GM23338 (cell line): Measurements from ENCODE around the gene ZNRF2. TPM values are rescaled to one million over a fixed set of nuclear protein-coding genes. Genes with fewer than 3 reads are reported as not detected.

Experiments
- ATAC-seq: fragments of 200-7000 bp; cut with Tn5 transposase; 3 replicates; pipeline ENCODE4 v1.9.1; 2020
- DNase-seq: peaks from one replicate; pipeline ENCODE4 v3.0.0-alpha.2; 2015; ENCODE audit warnings: low spot score
- H2AFZ ChIP-seq: fragments of 200-600 bp; sonication (generic); 2 replicates; pipeline ENCODE4 v1.8.0; 2016; ENCODE audit warnings: antibody characterized with exemption, mild to moderate bottlenecking, moderate library complexity
- H3F3A ChIP-seq: fragments of 200-600 bp; sonication (generic); replicated peaks from 2 replicates; pipeline ENCODE4 v1.8.0; 2017; ENCODE audit warnings: antibody characterized with exemption, mixed run types, low read depth
- H3K27ac ChIP-seq: fragments of 200-600 bp; sonication (generic); 2 replicates; pipeline ENCODE4 v1.6.1; 2016; ENCODE audit warnings: low read depth
- H3K27me3 ChIP-seq: fragments of 200-600 bp; sonication (generic); 2 replicates; pipeline ENCODE4 v1.8.0; 2016; ENCODE audit warnings: mild to moderate bottlenecking, mixed run types, moderate library complexity; ENCODE audit not compliant: insufficient read depth
- H3K36me3 ChIP-seq: fragments of 200-600 bp; sonication (generic); 2 replicates; pipeline ENCODE4 v1.8.0; 2016; ENCODE audit warnings: mild to moderate bottlenecking; ENCODE audit not compliant: insufficient read depth
- H3K4me1 ChIP-seq: fragments of 200-600 bp; sonication (generic); 2 replicates; pipeline ENCODE4 v1.8.0; 2016; ENCODE audit warnings: mild to moderate bottlenecking, moderate library complexity; ENCODE audit not compliant: insufficient read depth
- H3K4me2 ChIP-seq: fragments of 200-600 bp; sonication (generic); 2 replicates; pipeline ENCODE4 v1.7.1; 2017; ENCODE audit warnings: mixed run types
- H3K4me3 ChIP-seq: fragments of 200-600 bp; sonication (generic); 2 replicates; pipeline ENCODE4 v1.6.1; 2016; ENCODE audit warnings: mixed run types
- H3K79me2 ChIP-seq: fragments of 200-600 bp; sonication (generic); replicated peaks from 2 replicates; pipeline ENCODE4 v1.8.0; 2017; ENCODE audit warnings: mild to moderate bottlenecking; ENCODE audit not compliant: insufficient read depth
- H3K9me2 ChIP-seq: fragments of 200-600 bp; sonication (generic); 2 replicates; pipeline ENCODE4 v1.8.0; 2017; ENCODE audit not compliant: insufficient read depth
- H4K20me1 ChIP-seq: fragments of 200-600 bp; sonication (generic); replicated peaks from 2 replicates; pipeline ENCODE4 v1.8.0; 2017; ENCODE audit warnings: mild to moderate bottlenecking; ENCODE audit not compliant: insufficient read depth
- H3K27ac Mint-ChIP-seq: 2 replicates; pipeline ENCODE4 v1.8.0; 2020; ENCODE audit warnings: inconsistent platforms, mild to moderate bottlenecking, moderate library complexity, mixed read lengths
- H3K27me3 Mint-ChIP-seq: 3 replicates; pipeline ENCODE4 v1.8.0; 2022; ENCODE audit warnings: low read depth, mild to moderate bottlenecking, moderate library complexity, mixed read lengths, inconsistent platforms; ENCODE audit not compliant: insufficient read depth, poor library complexity
- H3K36me3 Mint-ChIP-seq: 3 replicates; pipeline ENCODE4 v1.8.0; 2021; ENCODE audit warnings: low read depth, mild to moderate bottlenecking, inconsistent platforms, moderate library complexity, mixed read lengths
- H3K4me1 Mint-ChIP-seq: 3 replicates; pipeline ENCODE4 v1.8.0; 2020; ENCODE audit warnings: mild to moderate bottlenecking, inconsistent platforms, mixed read lengths
- H3K4me3 Mint-ChIP-seq: 3 replicates; pipeline ENCODE4 v1.8.0; 2021; ENCODE audit warnings: moderate library complexity, mild to moderate bottlenecking, inconsistent platforms, mixed read lengths
- H3K9me3 Mint-ChIP-seq: 3 replicates; pipeline ENCODE4 v1.8.0; 2020; ENCODE audit warnings: moderate library complexity, mild to moderate bottlenecking, inconsistent platforms, mixed read lengths
- CREB1 ChIP-seq: fragments of 250-450 bp; sonication (Bioruptor Pico); IDR thresholded peaks from 2 replicates; pipeline ENCODE4 v1.5.0; 2020; ENCODE audit warnings: low read depth, mild to moderate bottlenecking, moderate library complexity
- EZH2 ChIP-seq: fragments of 200-600 bp; sonication (generic); IDR thresholded peaks from one replicate; pipeline ENCODE4 v1.8.0; 2017; ENCODE audit warnings: antibody characterized with exemption, mild to moderate bottlenecking, low read depth; ENCODE audit not compliant: unreplicated experiment
- EZH2phosphoT487 ChIP-seq: fragments of 200-600 bp; sonication (generic); IDR thresholded peaks from one replicate; pipeline ENCODE4 v1.8.1; 2018; ENCODE audit warnings: antibody characterized with exemption; ENCODE audit not compliant: unreplicated experiment
- NANOG ChIP-seq: IDR thresholded peaks from 2 replicates; pipeline ENCODE4 v1.6.1; 2016; ENCODE audit warnings: antibody characterized with exemption, borderline replicate concordance
- ZNF331 ChIP-seq: fragments of 250-450 bp; sonication (Bioruptor Pico); IDR thresholded peaks from 2 replicates; pipeline ENCODE4 v1.5.0; 2020; ENCODE audit warnings: low read depth, mild to moderate bottlenecking, moderate library complexity
- polyA plus RNA-seq: library from polyadenylated mRNA; unstranded; fragments of >200 nt; fragmentation: Nextera tagmentation; extraction: Ambion mirVana; gene quantifications from 2 replicates; pipeline ENCODE4 v1.2.1, GENCODE V29; 2016
- total RNA-seq: library from RNA; depleted of rRNA; stranded (reverse); fragments of >200 nt; shearing (Covaris generic); gene quantifications from 2 replicates; pipeline ENCODE4 v1.2.3, GENCODE V29; 2014
- TF ChIP-seq, protein P1 (sequence below): IDR thresholded peaks from 2 replicates; pipeline ENCODE4 v1.6.1; 2016; ENCODE audit warnings: antibody characterized with exemption
- TF ChIP-seq, protein P2 (sequence below): IDR thresholded peaks from one replicate; pipeline ENCODE4 v1.6.1; 2018; ENCODE audit warnings: antibody characterized with exemption; ENCODE audit not compliant: unreplicated experiment
- TF ChIP-seq, protein P3 (sequence below), 2 experiments: fragments of 200-600 bp in 1 of 2; sonication (generic) in 1 of 2; conservative IDR thresholded peaks; 2 replicates each; pipeline versions ENCODE4 v1.5.1 to v1.6.1; 2016 to 2017; ENCODE audit warnings: antibody characterized with exemption in 2 of 2, low read depth in 2 of 2, mild to moderate bottlenecking in 2 of 2, moderate library complexity in 1 of 2

The ZNRF2 gene
- total and polyA plus RNA-seq, 2 experiments from 2014 or later = 6.0 to 34.7 TPM

DNA sequence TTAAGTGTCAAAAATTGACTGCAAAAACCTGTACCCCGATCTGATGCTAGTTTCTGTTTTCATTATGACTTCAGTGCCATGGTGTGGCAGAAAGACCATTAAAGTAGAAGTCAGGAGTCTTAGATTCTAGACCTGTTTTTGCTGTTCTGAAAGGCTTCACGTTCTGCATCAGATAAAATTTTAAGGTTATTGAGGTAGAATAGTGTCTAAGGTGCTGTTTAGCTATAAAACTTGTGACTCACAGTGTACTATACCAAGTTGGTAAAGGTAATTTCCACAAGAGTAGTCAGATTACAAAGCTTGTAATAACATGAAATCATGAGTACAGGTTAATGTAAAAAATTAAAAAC, 38.6 kb downstream of the ZNRF2 start:
- Histone ChIP-seq H3K4me1 (peaks cover 68% of the 10 kb centered on the region), H3K4me2 (0 out of 2 replicates have a peak overlapping the region, but pooled peaks have one; percentile 65), H3K27ac (no peak overlapping the region), H3F3A (no peaks in the 10 kb centered on the region), H3K9me2 (no peaks in the 10 kb centered on the region), H3K4me3 (no peak overlapping the region), H3K27me3 (no peaks in the 10 kb centered on the region), H4K20me1 (no peaks in the 10 kb centered on the region), H3K36me3 (no peaks in the 10 kb centered on the region), H3K79me2 (peaks cover 85% of the 10 kb centered on the region), H2AFZ (no peak overlapping the region)
- Mint-ChIP-seq H3K27ac (peak overlapping the region; percentile 66; the same call in 1 of the 2 replicates), H3K27me3 (peaks cover 2% of the 10 kb centered on the region), H3K4me1 (peaks cover 65% of the 10 kb centered on the region), H3K4me3 (no peak overlapping the region), H3K9me3 (no peaks in the 10 kb centered on the region; the same call in 2 of the 3 replicates), H3K36me3 (peaks cover 10% of the 10 kb centered on the region)
- TF ChIP-seq, protein P1, sequence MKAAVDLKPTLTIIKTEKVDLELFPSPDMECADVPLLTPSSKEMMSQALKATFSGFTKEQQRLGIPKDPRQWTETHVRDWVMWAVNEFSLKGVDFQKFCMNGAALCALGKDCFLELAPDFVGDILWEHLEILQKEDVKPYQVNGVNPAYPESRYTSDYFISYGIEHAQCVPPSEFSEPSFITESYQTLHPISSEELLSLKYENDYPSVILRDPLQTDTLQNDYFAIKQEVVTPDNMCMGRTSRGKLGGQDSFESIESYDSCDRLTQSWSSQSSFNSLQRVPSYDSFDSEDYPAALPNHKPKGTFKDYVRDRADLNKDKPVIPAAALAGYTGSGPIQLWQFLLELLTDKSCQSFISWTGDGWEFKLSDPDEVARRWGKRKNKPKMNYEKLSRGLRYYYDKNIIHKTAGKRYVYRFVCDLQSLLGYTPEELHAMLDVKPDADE = no peak
- TF ChIP-seq CREB1 (no peak), NANOG (no peak)
- TF ChIP-seq, protein P2, sequence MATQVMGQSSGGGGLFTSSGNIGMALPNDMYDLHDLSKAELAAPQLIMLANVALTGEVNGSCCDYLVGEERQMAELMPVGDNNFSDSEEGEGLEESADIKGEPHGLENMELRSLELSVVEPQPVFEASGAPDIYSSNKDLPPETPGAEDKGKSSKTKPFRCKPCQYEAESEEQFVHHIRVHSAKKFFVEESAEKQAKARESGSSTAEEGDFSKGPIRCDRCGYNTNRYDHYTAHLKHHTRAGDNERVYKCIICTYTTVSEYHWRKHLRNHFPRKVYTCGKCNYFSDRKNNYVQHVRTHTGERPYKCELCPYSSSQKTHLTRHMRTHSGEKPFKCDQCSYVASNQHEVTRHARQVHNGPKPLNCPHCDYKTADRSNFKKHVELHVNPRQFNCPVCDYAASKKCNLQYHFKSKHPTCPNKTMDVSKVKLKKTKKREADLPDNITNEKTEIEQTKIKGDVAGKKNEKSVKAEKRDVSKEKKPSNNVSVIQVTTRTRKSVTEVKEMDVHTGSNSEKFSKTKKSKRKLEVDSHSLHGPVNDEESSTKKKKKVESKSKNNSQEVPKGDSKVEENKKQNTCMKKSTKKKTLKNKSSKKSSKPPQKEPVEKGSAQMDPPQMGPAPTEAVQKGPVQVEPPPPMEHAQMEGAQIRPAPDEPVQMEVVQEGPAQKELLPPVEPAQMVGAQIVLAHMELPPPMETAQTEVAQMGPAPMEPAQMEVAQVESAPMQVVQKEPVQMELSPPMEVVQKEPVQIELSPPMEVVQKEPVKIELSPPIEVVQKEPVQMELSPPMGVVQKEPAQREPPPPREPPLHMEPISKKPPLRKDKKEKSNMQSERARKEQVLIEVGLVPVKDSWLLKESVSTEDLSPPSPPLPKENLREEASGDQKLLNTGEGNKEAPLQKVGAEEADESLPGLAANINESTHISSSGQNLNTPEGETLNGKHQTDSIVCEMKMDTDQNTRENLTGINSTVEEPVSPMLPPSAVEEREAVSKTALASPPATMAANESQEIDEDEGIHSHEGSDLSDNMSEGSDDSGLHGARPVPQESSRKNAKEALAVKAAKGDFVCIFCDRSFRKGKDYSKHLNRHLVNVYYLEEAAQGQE = no peak
- TF ChIP-seq, protein P3, sequence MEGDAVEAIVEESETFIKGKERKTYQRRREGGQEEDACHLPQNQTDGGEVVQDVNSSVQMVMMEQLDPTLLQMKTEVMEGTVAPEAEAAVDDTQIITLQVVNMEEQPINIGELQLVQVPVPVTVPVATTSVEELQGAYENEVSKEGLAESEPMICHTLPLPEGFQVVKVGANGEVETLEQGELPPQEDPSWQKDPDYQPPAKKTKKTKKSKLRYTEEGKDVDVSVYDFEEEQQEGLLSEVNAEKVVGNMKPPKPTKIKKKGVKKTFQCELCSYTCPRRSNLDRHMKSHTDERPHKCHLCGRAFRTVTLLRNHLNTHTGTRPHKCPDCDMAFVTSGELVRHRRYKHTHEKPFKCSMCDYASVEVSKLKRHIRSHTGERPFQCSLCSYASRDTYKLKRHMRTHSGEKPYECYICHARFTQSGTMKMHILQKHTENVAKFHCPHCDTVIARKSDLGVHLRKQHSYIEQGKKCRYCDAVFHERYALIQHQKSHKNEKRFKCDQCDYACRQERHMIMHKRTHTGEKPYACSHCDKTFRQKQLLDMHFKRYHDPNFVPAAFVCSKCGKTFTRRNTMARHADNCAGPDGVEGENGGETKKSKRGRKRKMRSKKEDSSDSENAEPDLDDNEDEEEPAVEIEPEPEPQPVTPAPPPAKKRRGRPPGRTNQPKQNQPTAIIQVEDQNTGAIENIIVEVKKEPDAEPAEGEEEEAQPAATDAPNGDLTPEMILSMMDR (conservative IDR thresholded peaks at IDR 0.05; ENCODE audit: low read depth in 2 of 2) = no peak
- ATAC-seq (no peak), DNase-seq (no peak)

DNA sequence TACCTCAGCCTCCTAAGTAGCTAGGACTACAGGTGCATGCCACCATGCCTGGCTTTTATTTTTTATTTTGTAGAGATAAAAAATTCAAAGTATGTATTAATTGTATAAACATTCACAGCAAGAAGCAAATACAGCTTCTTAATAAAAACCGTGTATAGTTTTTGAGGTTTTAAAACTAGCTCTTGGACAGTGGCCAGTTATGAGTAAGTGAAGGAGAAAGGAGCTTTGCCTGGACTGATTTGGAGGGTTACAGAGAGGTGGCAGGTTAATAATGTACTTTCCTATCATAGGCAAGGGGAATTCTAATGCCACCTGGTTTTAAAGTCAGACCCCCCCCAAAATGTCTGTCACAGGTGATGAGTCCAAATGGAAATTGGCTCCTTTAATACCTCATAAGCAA, 43.4 kb downstream of the ZNRF2 start:
- DNase-seq (no peak), ATAC-seq (no peak)
- no peak overlapping the region for H2AFZ ChIP-seq
- no peaks in the 10 kb centered on the region for H4K20me1 ChIP-seq
- no peak overlapping the region for H3K4me3 Mint-ChIP-seq
- H3K27ac Mint-ChIP-seq = no peak overlapping the region
- TF ChIP-seq, protein P1 = no peak
- no peak for TF ChIP-seq EZH2
- no peak for TF ChIP-seq ZNF331 (CRISPR knock-in tag)
- no peak for TF ChIP-seq NANOG
- TF ChIP-seq, protein P3 (conservative IDR thresholded peaks at IDR 0.05; ENCODE audit: low read depth in 2 of 2) = no peak
- no peak for TF ChIP-seq EZH2phosphoT487
- no peaks in the 10 kb centered on the region for H3K9me2 ChIP-seq
- H3K27me3 Mint-ChIP-seq = no peaks in the 10 kb centered on the region
- H3K9me3 Mint-ChIP-seq = peaks cover 6% of the 10 kb centered on the region; the same call in 2 of the 3 replicates
- H3K36me3 Mint-ChIP-seq = peaks cover 13% of the 10 kb centered on the region
- no peak overlapping the region for H3K27ac ChIP-seq
- peaks cover 27% of the 10 kb centered on the region for H3K4me1 Mint-ChIP-seq
- peaks cover 85% of the 10 kb centered on the region for H3K79me2 ChIP-seq
- H3K4me3 ChIP-seq = no peak overlapping the region
- H3K4me1 ChIP-seq = peaks cover 39% of the 10 kb centered on the region
- no peaks in the 10 kb centered on the region for H3K36me3 ChIP-seq
- H3K4me2 ChIP-seq = no peak overlapping the region
- H3F3A ChIP-seq = no peaks in the 10 kb centered on the region
- H3K27me3 ChIP-seq = no peaks in the 10 kb centered on the region
